Aorta (tissue), 5 donors: ENCODE data around the gene CLIP4. TPM values are rescaled to one million over a fixed set of nuclear protein-coding genes. Genes with fewer than 3 reads are reported as not detected.

Source experiments
- ATAC-seq: fragments of 200-7000 bp; cut with Tn5 transposase; one replicate; pipeline ENCODE4 v1.9.1; 2022; ENCODE audit warnings: moderate library complexity; ENCODE audit not compliant: low FRiP score
- DNase-seq, 2 donors: peaks; one replicate each; pipeline ENCODE4 v3.0.0-alpha.2; 2020
- H3K27ac ChIP-seq, 2 donors: one replicate each; pipeline ENCODE4 v1.5.1; 2013; ENCODE audit warnings: low read length in 2 of 2, mild to moderate bottlenecking in 2 of 2, moderate library complexity in 2 of 2, control low read depth in 1 of 2, inconsistent platforms in 1 of 2, low read depth in 1 of 2
- H3K27me3 ChIP-seq, 2 donors: one replicate each; pipeline ENCODE4 v1.6.1; 2013; ENCODE audit warnings: control low read depth in 1 of 2, low read length in 1 of 2, mild to moderate bottlenecking in 1 of 2, moderate library complexity in 1 of 2; ENCODE audit not compliant: insufficient read depth in 2 of 2, control insufficient read depth in 1 of 2
- H3K36me3 ChIP-seq, 2 donors: one replicate each; pipeline ENCODE4 v1.6.1; 2013; ENCODE audit warnings: control low read depth in 1 of 2, low read length in 1 of 2, mild to moderate bottlenecking in 1 of 2; ENCODE audit not compliant: insufficient read depth in 2 of 2, control insufficient read depth in 1 of 2
- H3K4me1 ChIP-seq, 2 donors: one replicate each; pipeline ENCODE4 v1.6.1; 2013; ENCODE audit warnings: low read length in 2 of 2, control low read depth in 1 of 2, mild to moderate bottlenecking in 1 of 2, moderate library complexity in 1 of 2; ENCODE audit not compliant: insufficient read depth in 2 of 2, control insufficient read depth in 1 of 2
- H3K4me3 ChIP-seq, 2 donors: one replicate each; pipeline ENCODE4 v1.5.1; 2013; ENCODE audit warnings: low read length in 2 of 2, control low read depth in 1 of 2, mild to moderate bottlenecking in 1 of 2
- H3K9me3 ChIP-seq: one replicate; pipeline ENCODE4 v1.6.1; 2013; ENCODE audit warnings: mild to moderate bottlenecking, low read length; ENCODE audit not compliant: control insufficient read depth
- WGBS, 2 donors: extraction: QIAGEN DNeasy Blood & Tissue Kit; methylation state at CpG; one replicate each; pipeline ENCODE4 v1.1.7; 2013; 5-methylcytosine and 5-hydroxymethylcytosine counted together
- intact Hi-C, 2 donors: fragments of 100-400 bp; cut with DNase I; formaldehyde crosslinking; loops; one replicate each; pipeline versions ENCODE4 v1.14.2 to v1.15.0; 2022
- polyA plus RNA-seq, 2 donors: library from polyadenylated mRNA; stranded (reverse); fragments of 200-250 nt; gene quantifications; one replicate each; pipeline ENCODE4 v1.2.3, GENCODE V29; 2013
- total RNA-seq, 2 donors: library from RNA; stranded (reverse); fragmentation: NEBNext Ultra II Directional; extraction: Animal tissue kit (Norgen Biotek cat#: 25700); gene quantifications; one replicate each; pipeline ENCODE4 v1.2.1, GENCODE V29; 2021
- donor health status: healthy with polysubstance abuse.
- donor health status: Bipolar disorder and iron deficiency.
- donor health status: DM: no; HTN: no; CAD: no.
- donor health status: DM: no; HTN: no; CAD: no.
- donor health status: DM: yes; HTN: yes; CAD: no.

CLIP4 gene
- total and polyA plus RNA-seq, 4 donors, result 7.6 to 52.3 (median 31.8) TPM

DNA sequence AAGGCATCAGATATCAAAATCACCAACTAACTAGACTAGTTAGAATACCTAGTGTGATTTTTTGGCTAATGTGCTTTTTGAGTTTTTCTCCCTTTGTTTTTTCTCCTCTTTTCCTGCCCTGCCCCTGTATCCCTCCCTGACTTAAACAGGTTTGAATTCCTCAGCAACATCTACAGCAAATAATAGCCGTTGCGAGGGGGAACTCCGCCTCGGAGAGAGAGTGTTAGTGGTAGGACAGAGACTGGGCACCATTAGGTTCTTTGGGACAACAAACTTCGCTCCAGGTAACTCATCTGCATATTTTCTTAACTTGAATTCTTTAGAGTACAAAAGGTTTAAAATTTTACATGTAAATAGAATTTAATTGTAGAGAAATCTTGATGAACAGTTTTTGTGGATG, 45.0 kb downstream of the CLIP4 start:
- intact Hi-C loops, result no loop called here
- H3K9me3 ChIP-seq, result no peaks in the 10 kb centered on the region
- H3K27ac ChIP-seq, result no peak overlapping the region
- ATAC-seq, result no peak
- no peak for DNase-seq
- H3K4me3 ChIP-seq, result no peak overlapping the region
- 69 to 92% methylated on average over 5 of the region's 5 CpGs for whole genome bisulfite sequencing, 2 donors
- H3K4me1 ChIP-seq, result no peaks in the 10 kb centered on the region
- no peaks in the 10 kb centered on the region for H3K27me3 ChIP-seq
- H3K36me3 ChIP-seq, result peaks cover 4% of the 10 kb centered on the region in 2 donors

DNA sequence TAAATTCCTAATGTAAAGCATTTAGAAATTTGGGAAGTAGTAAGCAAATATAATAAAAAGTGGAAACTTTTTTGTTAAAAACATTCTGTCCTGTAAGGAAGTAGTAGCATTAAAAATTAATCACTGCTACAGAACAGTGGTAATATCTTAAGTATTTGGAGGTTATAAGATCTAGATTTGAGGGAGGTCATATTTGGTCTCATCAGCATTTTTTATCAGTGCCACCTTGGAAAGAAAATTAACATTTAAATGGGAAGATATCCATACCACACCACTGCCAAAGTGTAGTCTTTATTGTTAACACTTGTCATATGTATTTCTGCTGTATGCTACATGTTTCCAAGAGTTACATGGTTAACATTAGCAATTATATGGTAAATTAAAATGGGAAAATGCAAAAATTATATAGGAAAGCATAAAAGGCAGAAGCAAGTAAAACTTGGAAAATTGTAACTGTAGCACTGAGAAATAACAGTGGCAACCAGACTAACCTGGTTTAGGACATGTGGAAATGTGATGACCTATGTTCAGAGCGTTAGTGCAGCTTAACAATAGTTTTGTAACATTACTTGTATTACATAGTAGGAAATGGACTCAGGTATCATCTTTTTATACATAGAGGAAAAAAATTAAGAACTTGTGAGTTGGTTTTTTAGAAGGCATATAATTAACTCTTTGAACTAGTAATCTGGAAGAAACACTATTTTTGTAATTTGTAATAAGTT, 47.2 kb downstream of the CLIP4 start:
- Histone ChIP-seq H3K27me3 (no peaks in the 10 kb centered on the region), H3K4me3 (no peak overlapping the region), H3K27ac (no peak overlapping the region), H3K4me1 (no peaks in the 10 kb centered on the region), H3K36me3 (peaks cover 4 to 6% of the 10 kb centered on the region in 2 donors), H3K9me3 (no peaks in the 10 kb centered on the region)
- WGBS, 2 donors, result 92 to 97% methylated on average over 1 of the region's 1 CpG
- ATAC-seq (no peak), DNase-seq (no peak)
- intact Hi-C loops, result no loop called here

DNA sequence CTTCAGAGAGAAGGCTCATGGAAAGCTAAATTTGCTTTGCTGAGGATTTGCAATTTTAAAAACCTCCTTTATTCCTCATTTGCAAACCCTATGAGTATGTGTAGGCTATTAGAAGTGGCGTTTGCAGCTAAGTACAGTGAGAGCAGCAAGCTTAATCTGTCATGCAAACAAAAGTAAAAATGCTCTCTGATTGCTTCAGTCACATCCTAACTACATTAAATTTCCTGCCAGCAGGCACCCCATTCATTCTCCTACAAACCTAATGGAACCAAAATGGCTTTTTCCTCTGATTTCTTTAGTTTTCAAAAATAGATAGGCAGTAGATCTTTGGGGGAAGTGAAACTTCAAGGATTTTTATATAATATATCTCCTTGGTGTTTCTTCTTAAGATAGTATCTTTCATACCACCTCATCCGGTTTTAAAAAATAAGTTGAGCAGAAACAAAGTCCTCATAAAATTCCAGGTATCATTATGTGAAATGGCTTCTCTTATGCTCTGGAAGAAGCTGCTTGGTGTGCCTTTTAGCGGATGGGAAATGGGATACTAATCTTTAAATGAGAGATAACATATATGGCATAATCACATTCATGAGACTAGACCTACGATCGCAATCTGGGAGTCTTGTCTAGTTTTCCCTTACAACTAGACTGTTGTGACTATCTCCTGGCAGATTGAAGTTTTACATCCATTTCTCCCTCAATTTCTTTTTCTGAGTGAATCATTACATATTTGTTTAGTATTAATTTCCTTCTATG, 49.1 kb downstream of the CLIP4 start:
- 91 to 92% methylated on average over 5 of the region's 5 CpGs for WGBS, 2 donors
- intact Hi-C loops, result no loop called here
- H3K9me3 ChIP-seq, result no peaks in the 10 kb centered on the region
- H3K4me3 ChIP-seq, result no peak overlapping the region
- H3K27ac ChIP-seq, result no peak overlapping the region
- ATAC-seq (no peak), DNase-seq (no peak)
- peaks cover 5 to 7% of the 10 kb centered on the region in 2 donors for H3K36me3 ChIP-seq
- H3K4me1 ChIP-seq, result no peaks in the 10 kb centered on the region
- H3K27me3 ChIP-seq, result no peaks in the 10 kb centered on the region

DNA sequence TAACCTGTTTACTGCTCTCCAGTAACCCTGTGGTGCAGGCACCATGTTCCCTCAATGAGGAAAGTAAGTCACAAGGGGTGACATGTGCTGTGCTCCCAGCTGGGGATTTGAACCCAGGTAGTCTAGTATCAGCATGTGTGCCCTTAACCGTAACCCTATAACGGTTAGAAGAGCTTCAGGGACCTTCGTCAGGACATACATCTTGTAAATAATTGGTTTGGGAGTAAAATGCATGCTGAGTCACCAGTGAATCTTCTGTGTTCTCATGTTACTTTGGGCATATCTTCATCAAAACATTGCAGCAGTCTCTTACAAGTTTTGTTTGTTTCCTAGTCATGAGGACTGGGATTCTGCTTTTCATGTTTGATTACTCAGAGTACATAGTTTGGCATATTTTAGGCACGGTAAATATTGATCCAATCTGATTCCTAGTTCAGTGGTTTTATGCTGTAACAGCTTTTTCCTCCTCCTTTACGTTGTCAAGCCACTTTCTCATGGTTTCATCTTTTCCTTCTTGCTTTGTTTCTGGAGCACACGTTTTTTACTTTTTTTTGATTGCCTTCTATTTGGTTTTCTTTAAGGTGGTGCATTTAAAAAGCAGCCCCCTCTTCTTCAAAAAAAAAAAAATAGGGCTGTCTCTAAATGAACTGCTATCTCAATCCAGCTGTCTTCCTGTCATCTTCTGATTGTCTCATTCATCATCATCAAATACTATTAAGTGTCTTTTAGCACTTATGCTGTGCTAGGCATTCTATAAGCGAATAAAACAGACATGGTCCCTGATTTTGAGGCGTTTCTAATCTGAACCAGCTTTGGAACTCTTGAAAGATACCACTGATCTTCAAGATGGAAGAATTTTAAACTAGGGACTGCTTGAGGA, 50.4 kb downstream of the CLIP4 start:
- 73 to 78% methylated on average over 8 of the region's 8 CpGs for WGBS, 2 donors
- ATAC-seq (no peak), DNase-seq (no peak)
- peaks cover 5 to 7% of the 10 kb centered on the region in 2 donors for H3K36me3 ChIP-seq
- intact Hi-C loops, result no loop called here
- H3K9me3 ChIP-seq, result no peaks in the 10 kb centered on the region
- H3K27ac ChIP-seq, result no peak overlapping the region
- no peaks in the 10 kb centered on the region for H3K27me3 ChIP-seq
- no peak overlapping the region for H3K4me3 ChIP-seq
- H3K4me1 ChIP-seq, result no peaks in the 10 kb centered on the region

DNA sequence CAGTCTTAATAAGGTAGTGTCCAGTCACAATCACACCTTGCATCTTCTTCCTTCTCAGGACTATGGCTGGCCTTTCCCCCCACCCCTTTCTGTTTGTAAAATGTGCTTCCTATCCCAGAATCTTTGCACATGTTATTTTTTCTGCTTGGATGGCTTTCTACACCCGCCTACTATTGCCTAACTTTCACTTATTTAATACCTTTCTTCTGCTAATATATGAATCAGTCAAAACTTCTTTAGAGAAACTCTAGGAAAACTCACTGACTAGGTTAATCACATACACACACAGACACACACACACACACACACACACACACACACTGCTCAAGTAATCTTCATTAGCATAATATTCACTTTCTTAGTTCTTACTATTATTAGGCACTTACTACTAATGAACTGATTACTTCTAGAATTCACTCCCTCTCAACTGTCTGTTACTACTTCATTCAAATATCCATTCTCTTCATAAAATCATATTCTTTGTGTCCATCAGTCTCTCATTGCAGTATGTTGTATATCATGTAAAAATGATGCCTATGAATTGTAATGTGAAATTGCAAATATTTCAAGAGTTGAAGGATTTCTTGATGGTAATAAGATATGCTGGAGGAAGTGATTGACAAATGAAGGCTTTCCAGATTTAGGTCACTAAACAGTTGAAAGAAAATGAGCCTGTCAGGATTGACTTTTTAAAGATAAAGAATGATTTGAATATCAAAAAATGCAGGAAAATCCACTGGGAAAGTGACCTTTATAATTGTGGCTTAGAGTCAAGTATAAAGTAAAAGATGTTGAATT, 51.2 kb downstream of the CLIP4 start:
- H3K4me3 ChIP-seq, result no peak overlapping the region
- intact Hi-C loops, result no loop called here
- no peak overlapping the region for H3K27ac ChIP-seq
- peaks cover 4 to 5% of the 10 kb centered on the region in 2 donors for H3K36me3 ChIP-seq
- DNase-seq, result no peak
- 88% methylated on average over 1 of the region's 1 CpG for WGBS, 2 donors
- H3K4me1 ChIP-seq, result no peaks in the 10 kb centered on the region
- H3K9me3 ChIP-seq, result no peaks in the 10 kb centered on the region
- ATAC-seq, result no peak
- H3K27me3 ChIP-seq, result no peaks in the 10 kb centered on the region

DNA sequence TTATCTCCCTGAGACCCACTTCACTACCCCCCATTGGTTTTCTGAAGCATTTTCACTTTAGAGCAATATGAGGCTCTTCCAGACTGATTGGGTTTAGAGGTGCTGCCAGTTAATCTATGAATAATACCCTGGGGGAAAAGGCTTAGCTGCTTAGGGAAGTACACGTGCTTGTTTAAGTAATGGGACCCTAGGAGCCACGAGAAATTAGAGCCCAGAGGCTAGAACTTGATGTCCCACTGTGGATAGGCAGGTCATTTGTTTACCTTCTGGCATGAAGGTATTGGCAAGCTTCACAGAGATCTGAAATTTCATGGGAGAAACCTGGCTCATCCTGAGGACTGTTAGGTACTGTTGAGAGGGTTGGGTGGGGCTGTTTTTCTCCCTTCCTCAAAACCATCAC, 59.7 kb downstream of the CLIP4 start:
- H3K4me1 ChIP-seq, result no peaks in the 10 kb centered on the region
- WGBS, 2 donors, result 62 to 63% methylated on average over 2 of the region's 2 CpGs

DNA sequence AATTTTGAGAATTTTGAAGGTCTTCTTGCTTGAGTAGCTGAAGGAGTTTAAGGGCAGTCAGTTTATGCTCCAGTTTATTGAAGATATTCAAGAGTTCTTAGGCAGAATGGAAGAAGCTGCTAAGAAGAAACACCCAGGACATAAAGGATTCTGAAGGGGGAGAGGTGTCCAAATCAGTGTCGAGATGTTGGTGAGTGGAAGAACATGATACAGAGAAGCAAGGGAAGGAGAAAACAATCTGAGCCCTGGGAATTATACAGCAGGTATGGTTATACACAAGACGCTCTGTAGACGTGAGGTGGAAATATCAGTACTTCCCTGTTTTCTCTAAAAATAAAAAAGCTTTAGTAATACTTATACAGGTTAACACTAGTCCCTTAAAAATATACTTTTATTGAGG, 60.1 kb downstream of the CLIP4 start:
- Histone ChIP-seq H3K4me1 (no peaks in the 10 kb centered on the region), H3K27ac (no peak overlapping the region), H3K36me3 (peaks cover 5 to 6% of the 10 kb centered on the region in 2 donors), H3K27me3 (no peaks in the 10 kb centered on the region), H3K4me3 (no peak overlapping the region), H3K9me3 (no peaks in the 10 kb centered on the region)
- 94 to 96% methylated on average over 3 of the region's 3 CpGs for WGBS, 2 donors
- ATAC-seq (no peak), DNase-seq (no peak)
- intact Hi-C loops, result no loop called here

More for the DNA sequence above, 59.7 kb downstream of the CLIP4 start:
- Histone ChIP-seq H3K36me3 (peaks cover 2 to 6% of the 10 kb centered on the region in 2 donors), H3K4me3 (no peak overlapping the region), H3K9me3 (no peaks in the 10 kb centered on the region), H3K27me3 (no peaks in the 10 kb centered on the region), H3K27ac (no peak overlapping the region)
- ATAC-seq (no peak), DNase-seq (no peak)
- intact Hi-C loops, result no loop called here

DNA sequence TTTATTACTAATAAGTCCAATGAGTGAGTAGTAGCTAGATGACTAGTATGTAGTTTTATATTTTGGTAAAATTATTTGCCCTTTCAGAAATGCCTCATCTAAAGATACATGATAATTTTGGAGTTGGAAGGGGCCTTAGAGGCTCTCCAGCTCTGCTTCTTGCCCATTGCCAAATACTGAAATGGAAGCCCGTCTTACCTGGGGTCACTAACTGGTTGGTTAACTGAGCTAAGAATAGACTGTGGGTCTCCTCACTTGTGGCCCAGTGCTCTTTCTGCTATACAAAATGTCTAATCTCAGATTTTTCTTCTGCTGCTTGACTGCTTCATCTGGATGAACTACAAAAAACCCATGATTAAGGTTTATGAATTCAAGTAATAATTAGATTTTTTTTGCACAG, 67.1 kb downstream of the CLIP4 start:
- peaks cover 0 to 4% of the 10 kb centered on the region in 2 donors for H3K36me3 ChIP-seq
- no peaks in the 10 kb centered on the region for H3K27me3 ChIP-seq
- no peaks in the 10 kb centered on the region for H3K4me1 ChIP-seq
- no peak overlapping the region for H3K27ac ChIP-seq
- intact Hi-C loops, result no loop called here
- no peaks in the 10 kb centered on the region for H3K9me3 ChIP-seq
- 71 to 86% methylated on average over 1 of the region's 1 CpG for WGBS, 2 donors
- no peak for DNase-seq
- no peak for ATAC-seq
- H3K4me3 ChIP-seq, result no peak overlapping the region
